ENCODE results near the gene FGF12. TPM values are rescaled to one million over a fixed set of nuclear protein-coding genes. Genes with fewer than 3 reads are reported as not detected.

The FGF12 gene
- total RNA-seq, 1 experiment from 2014 or later: 0.07 TPM

DNA sequence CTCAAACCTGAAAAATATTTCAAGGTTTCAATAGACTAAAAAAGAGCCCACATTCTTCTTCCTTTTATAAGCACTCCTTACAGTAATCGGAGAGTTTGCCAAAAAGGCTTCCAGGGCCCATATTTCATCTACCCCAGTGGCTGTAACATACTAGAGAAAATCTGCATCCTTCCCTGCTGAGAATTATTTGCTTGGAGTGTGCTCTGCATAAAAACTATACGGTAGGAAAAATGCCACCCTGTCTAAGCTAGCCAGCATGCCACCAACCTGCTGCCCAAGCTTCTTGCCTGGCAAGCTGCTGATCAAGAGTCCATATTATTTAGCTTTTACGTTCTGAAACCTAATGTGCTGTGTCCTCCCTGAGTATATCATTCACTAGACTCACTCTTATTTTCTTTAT, 107.1 kb downstream of the FGF12 start:
- Histone ChIP-seq H3K4me2 (ENCODE audit: low read length) (no peak overlapping the region), H3K27me3 (ENCODE audit: insufficient read depth, low read length) (peaks cover 51% of the 10 kb centered on the region), H3K9me2 (ENCODE audit: insufficient read depth) (no peaks in the 10 kb centered on the region), H3K9me3 (ENCODE audit: control insufficient read depth in 1 of 2, insufficient read depth in 1 of 2, low read depth in 1 of 2, low read length in 2 of 2) (no peaks in the 10 kb centered on the region; a peak in 1 of 4 replicates), H2AFZ (ENCODE audit: low read depth, low read length, poor library complexity, severe bottlenecking) (no peak overlapping the region), H3K36me3 (ENCODE audit: control insufficient read depth in 1 of 2, insufficient read depth in 2 of 2, low read length in 2 of 2) (no peaks in the 10 kb centered on the region), H4K20me1 (ENCODE audit: insufficient read depth) (no peaks in the 10 kb centered on the region), H3K27ac (ENCODE audit: low read depth, low read length) (no peak overlapping the region), H3K9ac (ENCODE audit: low read length) (no peak overlapping the region), H3K79me2 (ENCODE audit: insufficient read depth, low read length) (no peaks in the 10 kb centered on the region), H3K4me3 (replicated peaks in 1 of 2; ENCODE audit: low read depth in 1 of 2, low read length in 2 of 2) (no peak overlapping the region), H3K4me1 (ENCODE audit: control insufficient read depth in 1 of 2, insufficient read depth in 2 of 2, low read length in 2 of 2) (no peaks in the 10 kb centered on the region)
- ATAC-seq (no peak), DNase-seq (ENCODE audit: low read depth, low spot score) (no peak)
- POLR2A ChIA-PET: no interaction called here
- no TSS peak for BruUV-seq (replicated peaks)
- RAD21 ChIA-PET (ENCODE audit: low non-redundant PET in 1 of 2, low total read pairs in 2 of 2, uncharacterized antibody in 2 of 2, unreplicated experiment in 2 of 2): no interaction called here
- TF ChIP-seq, protein P1, sequence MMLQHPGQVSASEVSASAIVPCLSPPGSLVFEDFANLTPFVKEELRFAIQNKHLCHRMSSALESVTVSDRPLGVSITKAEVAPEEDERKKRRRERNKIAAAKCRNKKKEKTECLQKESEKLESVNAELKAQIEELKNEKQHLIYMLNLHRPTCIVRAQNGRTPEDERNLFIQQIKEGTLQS (IDR thresholded peaks at IDR 0.05): no peak
- TF ChIP-seq EZH2 (IDR thresholded peaks at IDR 0.05): no peak
- TF ChIP-seq ZNF274 (IDR thresholded peaks at IDR 0.05; ENCODE audit: low read depth, low read length): no peak
- intact Hi-C loops (cut with micrococcal nuclease): no loop called here
- CTCF ChIA-PET: no interaction called here

DNA sequence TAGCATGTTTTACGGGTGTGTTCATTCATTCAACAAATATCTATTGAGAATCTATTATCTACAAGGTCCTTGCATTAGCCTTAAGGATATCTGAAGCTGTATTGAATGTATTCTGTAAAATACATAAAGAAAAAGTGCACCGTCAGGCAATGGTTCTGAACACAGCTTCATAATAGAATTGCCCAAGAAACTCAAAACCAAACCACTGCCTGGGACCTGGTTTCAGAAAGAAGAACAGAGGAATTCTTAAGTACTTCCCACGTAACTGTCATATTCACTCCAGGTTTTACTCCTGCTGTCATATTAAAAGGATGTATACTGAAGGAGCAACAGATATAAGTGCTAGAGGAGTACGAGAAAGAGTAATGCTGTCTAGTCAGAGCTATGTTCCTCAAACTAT, 115.9 kb downstream of the FGF12 start:
- POLR2A ChIA-PET: no interaction called here
- H3K9me2 ChIP-seq (ENCODE audit: insufficient read depth): no peaks in the 10 kb centered on the region
- H3K9ac ChIP-seq (ENCODE audit: low read length): no peak overlapping the region
- BruUV-seq (replicated peaks): no TSS peak
- ATAC-seq (no peak), DNase-seq (ENCODE audit: low read depth, low spot score) (no peak)
- no peaks in the 10 kb centered on the region for H4K20me1 ChIP-seq (ENCODE audit: insufficient read depth)
- TF ChIP-seq CEBPB (IDR thresholded peaks at IDR 0.05; ENCODE audit: low read depth) (no peak), POLR2AphosphoS5 (IDR thresholded peaks at IDR 0.05; ENCODE audit: low read depth, low read length) (no peak), ZFX (IDR thresholded peaks at IDR 0.05) (no peak), EGR1 (IDR thresholded peaks at IDR 0.05; ENCODE audit: low read depth) (no peak)
- TF ChIP-seq, protein P2, sequence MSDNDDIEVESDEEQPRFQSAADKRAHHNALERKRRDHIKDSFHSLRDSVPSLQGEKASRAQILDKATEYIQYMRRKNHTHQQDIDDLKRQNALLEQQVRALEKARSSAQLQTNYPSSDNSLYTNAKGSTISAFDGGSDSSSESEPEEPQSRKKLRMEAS (IDR thresholded peaks at IDR 0.05): no peak
- TF ChIP-seq, protein P3, sequence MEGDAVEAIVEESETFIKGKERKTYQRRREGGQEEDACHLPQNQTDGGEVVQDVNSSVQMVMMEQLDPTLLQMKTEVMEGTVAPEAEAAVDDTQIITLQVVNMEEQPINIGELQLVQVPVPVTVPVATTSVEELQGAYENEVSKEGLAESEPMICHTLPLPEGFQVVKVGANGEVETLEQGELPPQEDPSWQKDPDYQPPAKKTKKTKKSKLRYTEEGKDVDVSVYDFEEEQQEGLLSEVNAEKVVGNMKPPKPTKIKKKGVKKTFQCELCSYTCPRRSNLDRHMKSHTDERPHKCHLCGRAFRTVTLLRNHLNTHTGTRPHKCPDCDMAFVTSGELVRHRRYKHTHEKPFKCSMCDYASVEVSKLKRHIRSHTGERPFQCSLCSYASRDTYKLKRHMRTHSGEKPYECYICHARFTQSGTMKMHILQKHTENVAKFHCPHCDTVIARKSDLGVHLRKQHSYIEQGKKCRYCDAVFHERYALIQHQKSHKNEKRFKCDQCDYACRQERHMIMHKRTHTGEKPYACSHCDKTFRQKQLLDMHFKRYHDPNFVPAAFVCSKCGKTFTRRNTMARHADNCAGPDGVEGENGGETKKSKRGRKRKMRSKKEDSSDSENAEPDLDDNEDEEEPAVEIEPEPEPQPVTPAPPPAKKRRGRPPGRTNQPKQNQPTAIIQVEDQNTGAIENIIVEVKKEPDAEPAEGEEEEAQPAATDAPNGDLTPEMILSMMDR (IDR thresholded peaks at IDR 0.05 in 2 of 3, conservative IDR thresholded peaks at IDR 0.05 in 1 of 3; ENCODE audit: borderline replicate concordance in 1 of 3, insufficient read depth in 1 of 3, low read depth in 2 of 3, low read length in 2 of 3): no peak
- H2AFZ ChIP-seq (ENCODE audit: low read depth, low read length, poor library complexity, severe bottlenecking): no peak overlapping the region
- H3K27ac ChIP-seq (ENCODE audit: low read depth, low read length): no peak overlapping the region
- H3K4me1 ChIP-seq (ENCODE audit: control insufficient read depth in 1 of 2, insufficient read depth in 2 of 2, low read length in 2 of 2): no peaks in the 10 kb centered on the region
- no peaks in the 10 kb centered on the region for H3K9me3 ChIP-seq (ENCODE audit: control insufficient read depth in 1 of 2, insufficient read depth in 1 of 2, low read depth in 1 of 2, low read length in 2 of 2)
- no peak overlapping the region for H3K4me3 ChIP-seq (replicated peaks in 1 of 2; ENCODE audit: low read depth in 1 of 2, low read length in 2 of 2)
- no peaks in the 10 kb centered on the region for H3K36me3 ChIP-seq (ENCODE audit: control insufficient read depth in 1 of 2, insufficient read depth in 2 of 2, low read length in 2 of 2)
- H3K79me2 ChIP-seq (ENCODE audit: insufficient read depth, low read length): no peaks in the 10 kb centered on the region
- H3K4me2 ChIP-seq (ENCODE audit: low read length): no peak overlapping the region
- intact Hi-C loops (cut with micrococcal nuclease): no loop called here
- RAD21 ChIA-PET (ENCODE audit: low non-redundant PET in 1 of 2, low total read pairs in 2 of 2, uncharacterized antibody in 2 of 2, unreplicated experiment in 2 of 2): no interaction called here
- H3K27me3 ChIP-seq (ENCODE audit: insufficient read depth, low read length): peaks cover 29% of the 10 kb centered on the region
- CTCF ChIA-PET: no interaction called here
